Measurements from ENCODE around the gene VSNL1. TPM values are rescaled to one million over a fixed set of nuclear protein-coding genes. Genes with fewer than 3 reads are reported as not detected.
"Not testable (repeated sequence)": the region's sequence is repeated elsewhere in the genome, so short reads cannot be mapped to it uniquely, and the experiment has no call there.

Gene VSNL1
- total RNA-seq, 3 donors from 2014 or later: not detected

DNA sequence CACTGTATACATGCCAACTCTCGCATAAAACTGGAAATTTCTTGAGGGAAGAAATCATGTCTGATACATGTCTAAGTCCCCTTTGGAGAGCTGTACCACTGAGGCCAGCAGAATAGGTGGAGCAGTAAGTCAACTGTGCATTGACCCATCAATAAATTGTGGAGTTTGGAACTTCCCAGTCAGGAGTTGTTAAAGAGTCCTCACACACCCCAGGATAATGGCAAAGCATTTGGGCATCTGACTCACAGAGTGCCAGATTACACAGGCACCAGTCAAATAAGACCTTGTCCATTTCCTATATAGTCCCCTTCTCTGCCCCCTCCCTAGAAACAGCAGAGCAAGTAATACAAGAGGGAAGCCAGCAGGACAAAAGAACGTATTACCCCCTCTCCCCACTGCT lies 10.4 kb downstream of the VSNL1 start:
- Mint-ChIP-seq H3K36me3 (ENCODE audit: insufficient read depth) (no peaks in the 10 kb centered on the region), H3K9me3 (no peaks in the 10 kb centered on the region), H3K27me3 (ENCODE audit: low read depth) (peaks cover 4% of the 10 kb centered on the region), H3K4me3 (no peak overlapping the region), H3K4me1 (ENCODE audit: low read depth) (no peaks in the 10 kb centered on the region)
- DNase-seq (no peak), ATAC-seq (no peak)

DNA sequence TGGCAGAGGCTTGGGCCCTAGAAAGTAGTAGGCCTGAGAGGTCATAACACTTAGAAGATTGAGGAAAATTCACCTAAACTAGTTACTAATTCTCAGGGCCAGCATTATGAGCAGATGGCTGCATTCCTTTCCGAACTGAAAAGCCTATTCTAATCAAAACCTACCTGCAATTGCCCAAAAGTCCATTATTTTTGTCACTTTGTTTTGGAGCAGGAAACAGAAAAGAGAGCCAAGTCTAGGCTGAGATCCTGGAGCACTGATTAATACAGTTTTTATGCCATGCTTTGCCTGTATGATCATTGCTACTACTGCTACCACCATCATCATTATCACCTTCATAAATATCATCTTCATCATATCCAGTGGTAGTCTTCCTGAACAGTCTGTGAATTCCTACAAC lies 14.7 kb downstream of the VSNL1 start:
- DNase-seq: no peak
- Mint-ChIP-seq H3K36me3 (ENCODE audit: insufficient read depth) (no peaks in the 10 kb centered on the region), H3K27me3 (ENCODE audit: low read depth) (peaks cover 3% of the 10 kb centered on the region), H3K9me3 (no peaks in the 10 kb centered on the region), H3K4me3 (no peak overlapping the region), H3K4me1 (ENCODE audit: low read depth) (no peaks in the 10 kb centered on the region)
- ATAC-seq: no peak

DNA sequence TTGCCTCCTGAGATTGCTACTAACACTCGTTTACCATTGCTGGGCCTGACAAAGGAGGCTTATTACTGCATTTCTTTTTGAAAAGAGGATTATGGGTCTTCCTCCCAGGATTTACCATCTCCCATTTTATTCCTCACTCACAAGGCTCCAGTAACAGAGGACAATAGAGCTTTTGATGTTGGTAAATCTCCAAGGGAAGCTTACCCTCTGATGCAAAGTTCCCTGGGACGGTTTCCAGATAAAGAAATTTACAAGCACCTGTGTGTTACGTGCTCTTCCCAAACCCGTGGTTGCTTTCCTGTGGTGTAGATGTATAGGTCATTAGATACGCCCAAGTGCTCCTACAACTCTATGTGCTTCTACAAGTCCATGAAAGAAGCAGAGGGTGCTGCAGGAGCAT lies 17.1 kb downstream of the VSNL1 start:
- Mint-ChIP-seq H3K9me3 (no peaks in the 10 kb centered on the region), H3K4me1 (ENCODE audit: low read depth) (no peaks in the 10 kb centered on the region), H3K27me3 (ENCODE audit: low read depth) (peaks cover 3% of the 10 kb centered on the region), H3K36me3 (ENCODE audit: insufficient read depth) (no peaks in the 10 kb centered on the region), H3K4me3 (no peak overlapping the region)
- no peak for DNase-seq
- ATAC-seq: no peak

DNA sequence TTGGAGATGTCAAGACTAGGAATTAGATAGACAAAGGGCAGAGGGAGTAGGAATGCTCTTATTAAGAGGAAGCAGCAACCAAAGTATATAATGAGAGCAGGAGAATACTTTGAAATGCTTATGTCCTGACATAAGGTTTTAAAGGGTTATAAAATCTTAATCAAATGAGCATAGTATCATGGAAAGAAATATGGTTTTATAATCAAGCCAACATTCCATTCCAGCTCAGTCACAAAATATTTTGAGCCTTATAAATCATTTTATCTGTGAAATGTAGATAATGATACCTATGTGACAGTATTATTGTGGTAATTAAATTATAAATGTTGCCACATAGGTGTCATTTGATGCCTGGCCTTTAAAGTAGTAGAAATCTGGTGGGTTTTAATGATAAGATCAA lies 17.6 kb downstream of the VSNL1 start:
- Mint-ChIP-seq H3K4me1 (ENCODE audit: low read depth) (no peaks in the 10 kb centered on the region), H3K36me3 (ENCODE audit: insufficient read depth) (no peaks in the 10 kb centered on the region), H3K4me3 (no peak overlapping the region), H3K9me3 (no peaks in the 10 kb centered on the region), H3K27me3 (ENCODE audit: low read depth) (peaks cover 3% of the 10 kb centered on the region)
- no peak for DNase-seq
- ATAC-seq: no peak

DNA sequence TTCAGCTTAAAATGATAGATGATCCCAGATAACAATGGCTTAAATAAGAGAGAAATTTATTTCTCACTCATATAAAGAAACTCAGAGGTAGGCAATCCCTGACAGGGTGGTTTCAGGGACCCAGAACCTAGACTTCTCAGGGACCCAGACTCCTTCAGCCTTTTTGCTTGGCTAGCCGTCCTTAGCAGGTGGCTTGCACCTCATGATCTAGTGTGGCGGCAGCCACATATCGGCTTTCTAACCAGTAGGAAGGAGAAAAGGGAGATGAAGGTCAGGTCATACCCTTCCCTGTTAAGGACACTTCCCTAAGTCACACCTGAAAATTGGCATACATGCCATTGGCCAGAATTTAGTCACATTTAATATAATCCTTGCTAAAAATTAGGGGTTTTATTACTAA lies 18.4 kb downstream of the VSNL1 start:
- DNase-seq (no peak), ATAC-seq (no peak)
- no peaks in the 10 kb centered on the region for H3K36me3 Mint-ChIP-seq (ENCODE audit: insufficient read depth)
- peaks cover 3% of the 10 kb centered on the region for H3K27me3 Mint-ChIP-seq (ENCODE audit: low read depth)
- no peak overlapping the region for H3K4me3 Mint-ChIP-seq
- no peaks in the 10 kb centered on the region for H3K9me3 Mint-ChIP-seq
- H3K4me1 Mint-ChIP-seq (ENCODE audit: low read depth): no peaks in the 10 kb centered on the region

DNA sequence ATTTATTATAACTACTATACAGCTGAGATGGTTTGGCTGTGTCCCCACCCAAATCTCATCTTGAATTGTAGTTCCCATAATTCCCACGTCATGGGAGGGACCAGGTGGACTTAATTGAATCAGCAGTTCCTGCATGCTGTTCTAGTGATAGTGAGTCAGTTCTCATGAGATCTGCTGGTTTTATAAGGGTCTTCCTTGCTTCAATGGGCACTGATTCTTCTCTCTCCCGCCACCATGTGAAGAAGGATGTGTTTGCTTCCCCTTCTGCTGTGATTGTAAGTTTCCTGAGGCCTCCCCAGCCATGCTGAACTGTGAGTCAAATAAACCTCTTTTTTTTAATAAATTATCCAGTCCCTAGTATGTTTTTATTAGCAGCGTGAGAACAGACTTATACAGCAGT lies 25.2 kb downstream of the VSNL1 start:
- not testable (repeated sequence) for H3K27me3 Mint-ChIP-seq (ENCODE audit: low read depth); H3K4me1 Mint-ChIP-seq (ENCODE audit: low read depth); DNase-seq; H3K36me3 Mint-ChIP-seq (ENCODE audit: insufficient read depth); H3K4me3 Mint-ChIP-seq; ATAC-seq; H3K9me3 Mint-ChIP-seq

DNA sequence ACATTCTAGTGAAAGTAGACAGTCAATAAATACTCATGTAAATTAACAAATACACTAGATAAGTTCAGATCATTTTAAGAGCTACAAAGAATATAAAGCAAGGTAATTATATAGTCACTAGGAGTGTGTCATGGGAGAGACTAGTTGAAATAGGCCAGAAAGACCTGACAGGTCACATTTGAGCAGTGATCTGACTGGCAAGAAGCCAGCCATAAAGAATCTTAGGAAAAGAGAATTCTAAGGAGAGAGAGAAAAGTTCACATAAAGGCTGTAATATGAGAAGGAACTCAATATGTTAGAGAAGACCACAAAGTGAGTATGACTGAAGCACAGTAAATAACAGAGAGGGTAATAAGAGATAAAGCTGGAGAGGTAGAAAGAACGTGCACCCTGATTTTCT lies 31.2 kb downstream of the VSNL1 start:
- DNase-seq: no peak
- no peak for ATAC-seq
- Mint-ChIP-seq H3K4me3 (no peak overlapping the region), H3K4me1 (ENCODE audit: low read depth) (no peaks in the 10 kb centered on the region), H3K36me3 (ENCODE audit: insufficient read depth) (no peaks in the 10 kb centered on the region), H3K27me3 (ENCODE audit: low read depth) (peaks cover 2% of the 10 kb centered on the region), H3K9me3 (no peaks in the 10 kb centered on the region)

DNA sequence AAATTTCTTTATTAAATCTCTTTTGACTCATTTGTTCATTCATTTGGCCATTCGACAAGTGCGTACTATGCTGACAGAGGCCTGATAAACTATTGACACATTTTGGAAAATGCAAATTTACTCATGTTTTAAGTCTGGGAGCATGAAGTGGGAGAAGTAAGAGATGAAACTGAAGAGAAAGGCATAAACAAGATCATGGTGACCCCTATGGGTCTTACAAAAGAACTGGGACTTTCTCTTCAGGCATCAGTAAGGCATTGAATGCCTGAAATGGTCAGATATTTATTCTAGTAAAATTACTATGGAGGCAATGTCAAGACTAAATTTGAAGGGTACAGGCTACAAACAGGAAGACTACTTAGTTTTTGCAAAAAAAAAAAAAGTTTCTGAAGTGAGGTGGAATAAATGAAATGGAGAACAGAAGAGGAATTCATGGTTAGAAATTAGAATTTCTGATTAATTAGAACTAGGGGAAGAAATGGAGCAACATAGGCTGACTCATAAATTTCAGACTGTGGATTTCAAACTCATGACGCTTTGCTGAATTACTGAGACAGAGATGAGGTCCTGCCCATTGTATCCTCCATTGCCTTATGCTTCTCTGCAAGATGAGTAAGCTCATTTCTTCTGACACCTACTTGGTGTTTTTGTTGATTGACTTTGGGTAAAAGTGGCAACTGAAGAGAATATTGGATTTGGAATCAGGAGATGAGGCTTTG lies 32.7 kb downstream of the VSNL1 start:
- ATAC-seq: no peak
- Mint-ChIP-seq H3K4me3 (no peak overlapping the region), H3K27me3 (ENCODE audit: low read depth) (peaks cover 2% of the 10 kb centered on the region), H3K36me3 (ENCODE audit: insufficient read depth) (no peaks in the 10 kb centered on the region), H3K9me3 (no peaks in the 10 kb centered on the region), H3K4me1 (ENCODE audit: low read depth) (no peaks in the 10 kb centered on the region)
- no peak for DNase-seq

DNA sequence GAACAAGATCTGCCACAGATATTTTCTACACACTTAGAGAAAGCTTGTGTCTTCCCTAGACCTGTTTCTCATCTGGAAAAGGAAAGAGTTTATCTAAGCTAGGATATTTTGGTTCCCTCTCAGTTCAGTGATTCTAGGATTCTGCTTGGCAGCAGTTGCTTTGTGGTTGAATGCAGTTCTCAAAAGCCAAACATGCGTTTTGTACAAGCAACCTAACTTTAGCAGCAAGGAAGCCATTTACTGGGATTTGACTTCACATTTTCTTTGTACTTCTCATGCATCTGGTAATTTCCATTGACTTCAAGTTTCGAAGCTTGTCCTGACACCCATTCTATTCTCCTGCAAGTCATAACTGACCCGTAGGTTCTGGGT lies 33.3 kb downstream of the VSNL1 start:
- no peaks in the 10 kb centered on the region for H3K9me3 Mint-ChIP-seq
- no peak for DNase-seq
- ATAC-seq: no peak
- no peaks in the 10 kb centered on the region for H3K36me3 Mint-ChIP-seq (ENCODE audit: insufficient read depth)
- H3K4me1 Mint-ChIP-seq (ENCODE audit: low read depth): no peaks in the 10 kb centered on the region
- no peak overlapping the region for H3K4me3 Mint-ChIP-seq
- H3K27me3 Mint-ChIP-seq (ENCODE audit: low read depth): peaks cover 2% of the 10 kb centered on the region

DNA sequence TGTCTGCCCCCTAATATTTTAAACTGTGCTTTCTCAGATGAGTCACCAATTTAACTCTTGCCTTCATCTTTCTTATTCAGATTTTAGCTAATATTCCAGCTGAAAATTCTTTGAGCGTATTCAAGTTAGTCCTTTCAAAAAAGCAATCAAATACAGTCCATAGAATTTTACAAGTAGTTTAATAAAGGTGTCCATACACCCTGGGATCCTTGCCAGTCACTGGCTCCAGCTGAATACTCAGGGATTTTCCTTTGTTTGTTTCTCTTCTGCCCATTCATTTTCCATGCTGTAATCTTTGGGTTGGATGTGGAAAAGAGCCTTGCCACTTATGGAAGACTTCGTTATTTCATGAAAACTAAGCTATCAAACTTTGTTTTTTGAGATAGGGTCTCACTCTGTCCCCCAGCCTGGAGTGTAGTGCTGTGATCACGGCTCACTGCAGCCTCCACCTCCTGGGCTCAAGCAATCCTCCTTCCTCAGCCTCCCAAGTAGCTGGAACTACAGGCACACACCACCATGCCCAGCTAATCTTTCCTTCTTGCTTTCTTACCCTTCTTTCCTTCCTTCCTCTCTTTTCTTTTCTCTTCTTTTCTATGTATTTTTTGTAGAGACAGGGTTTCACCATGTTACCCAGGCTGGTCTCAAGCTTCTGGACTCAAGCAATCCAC lies 34.0 kb downstream of the VSNL1 start:
- Mint-ChIP-seq H3K9me3 (no peaks in the 10 kb centered on the region), H3K4me1 (ENCODE audit: low read depth) (no peaks in the 10 kb centered on the region), H3K36me3 (ENCODE audit: insufficient read depth) (no peaks in the 10 kb centered on the region), H3K27me3 (ENCODE audit: low read depth) (peaks cover 3% of the 10 kb centered on the region), H3K4me3 (no peak overlapping the region)
- ATAC-seq (no peak), DNase-seq (no peak)

DNA sequence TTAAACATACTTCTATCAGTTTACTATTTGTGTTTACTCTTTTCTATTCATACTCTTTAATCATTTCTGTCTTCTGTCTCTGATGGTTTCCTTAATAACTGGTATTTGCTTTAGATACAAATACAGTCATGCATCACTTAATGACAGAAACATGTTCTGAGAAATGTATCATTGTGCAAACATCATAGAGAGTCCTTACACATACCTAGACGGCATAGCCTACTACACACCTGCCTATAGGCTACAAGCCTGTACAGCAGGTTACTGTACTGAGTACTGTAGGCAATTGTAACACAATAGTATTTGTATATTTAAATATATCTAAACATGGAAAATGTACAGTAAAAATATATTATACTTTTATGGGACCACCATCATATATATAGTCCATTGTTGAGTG lies 36.3 kb downstream of the VSNL1 start:
- H3K9me3 Mint-ChIP-seq: no peaks in the 10 kb centered on the region
- H3K4me3 Mint-ChIP-seq: no peak overlapping the region
- peaks cover 2% of the 10 kb centered on the region for H3K27me3 Mint-ChIP-seq (ENCODE audit: low read depth)
- DNase-seq (no peak), ATAC-seq (no peak)
- H3K36me3 Mint-ChIP-seq (ENCODE audit: insufficient read depth): no peaks in the 10 kb centered on the region
- H3K4me1 Mint-ChIP-seq (ENCODE audit: low read depth): no peaks in the 10 kb centered on the region

DNA sequence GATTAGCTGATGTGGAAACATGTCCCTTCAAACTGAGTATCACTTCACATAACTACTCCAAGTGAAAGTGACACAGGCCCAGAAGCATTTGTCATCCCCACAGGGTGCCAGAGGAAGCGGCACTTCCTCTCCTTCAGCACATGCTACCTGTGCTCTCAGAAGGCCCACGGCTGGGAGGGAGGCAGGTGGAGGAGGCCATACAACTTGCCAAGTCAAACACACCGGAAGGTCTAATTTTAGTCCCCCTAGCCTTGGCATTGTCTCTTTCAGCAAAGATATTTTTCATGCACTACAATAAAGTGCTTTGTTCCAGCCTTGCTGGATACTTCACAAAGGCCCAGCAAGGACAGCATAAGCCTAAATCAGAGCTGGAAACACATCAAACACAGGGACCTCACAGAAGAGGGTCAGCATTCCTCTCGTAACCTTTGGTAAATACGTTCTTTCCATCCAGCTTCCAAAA lies 38.0 kb downstream of the VSNL1 start:
- H3K9me3 Mint-ChIP-seq: no peaks in the 10 kb centered on the region
- no peak for DNase-seq
- no peak overlapping the region for H3K4me3 Mint-ChIP-seq
- no peak for ATAC-seq
- no peaks in the 10 kb centered on the region for H3K4me1 Mint-ChIP-seq (ENCODE audit: low read depth)
- peaks cover 2% of the 10 kb centered on the region for H3K27me3 Mint-ChIP-seq (ENCODE audit: low read depth)
- no peaks in the 10 kb centered on the region for H3K36me3 Mint-ChIP-seq (ENCODE audit: insufficient read depth)

DNA sequence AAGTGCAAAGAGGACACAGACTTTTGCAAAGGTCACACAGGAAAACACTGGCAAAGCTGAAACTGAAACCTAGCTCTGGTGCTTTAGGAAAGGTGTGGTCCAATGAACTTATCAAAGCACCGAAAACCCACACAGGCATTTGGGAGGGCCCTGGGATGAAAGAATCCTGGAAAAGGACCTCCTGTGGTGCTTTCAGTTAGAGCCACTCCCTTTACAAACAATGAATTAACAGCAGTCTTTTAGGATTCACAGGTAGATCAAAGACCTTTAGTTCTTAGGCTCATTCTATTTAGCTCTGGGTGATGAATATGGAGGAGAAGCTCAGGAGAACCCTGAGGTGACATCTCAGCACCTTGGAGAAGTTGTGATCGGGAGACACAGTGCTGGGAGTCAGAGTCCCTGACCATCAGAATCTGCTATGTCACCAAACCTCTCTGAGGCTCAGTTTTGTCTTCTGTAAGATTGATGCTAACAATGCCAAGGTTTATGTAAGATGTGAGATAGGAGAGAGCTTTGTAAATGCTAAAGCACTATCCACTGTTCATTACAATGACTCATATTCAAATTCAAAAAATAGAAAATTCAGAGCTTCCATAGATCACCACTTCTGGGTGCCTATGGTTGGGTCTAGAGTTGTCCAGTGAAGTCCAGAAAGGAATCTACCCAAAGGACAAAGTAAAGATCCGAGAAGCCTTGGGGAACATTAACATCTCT lies 39.3 kb downstream of the VSNL1 start:
- Mint-ChIP-seq H3K4me3 (no peak overlapping the region), H3K4me1 (ENCODE audit: low read depth) (no peaks in the 10 kb centered on the region)

DNA sequence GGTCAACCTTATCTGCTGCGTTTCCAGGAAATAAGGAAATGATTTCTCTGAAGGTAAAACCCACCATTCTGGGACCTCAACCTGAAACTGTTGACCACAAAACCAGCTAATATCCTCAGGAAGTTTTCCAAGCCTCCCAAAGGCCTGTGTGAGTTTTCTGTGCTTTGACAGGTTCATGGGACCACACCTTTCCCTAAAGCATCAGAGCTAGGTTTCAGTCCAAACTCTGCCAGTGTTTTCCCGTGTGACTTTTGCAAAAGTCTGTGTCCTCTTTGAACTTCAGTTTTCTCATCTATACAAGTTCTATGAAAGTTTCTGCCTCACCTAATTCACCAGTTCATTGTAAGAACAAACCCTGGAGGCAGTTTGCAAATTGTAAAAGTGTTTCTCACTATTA lies 39.8 kb downstream of the VSNL1 start:
- Mint-ChIP-seq H3K4me1 (ENCODE audit: low read depth) (no peaks in the 10 kb centered on the region), H3K36me3 (ENCODE audit: insufficient read depth) (no peaks in the 10 kb centered on the region), H3K9me3 (no peaks in the 10 kb centered on the region), H3K27me3 (ENCODE audit: low read depth) (peaks cover 5% of the 10 kb centered on the region), H3K4me3 (no peak overlapping the region)
- ATAC-seq (no peak), DNase-seq (no peak)

More for the DNA sequence above, 39.3 kb downstream of the VSNL1 start:
- ATAC-seq: no peak
- no peaks in the 10 kb centered on the region for H3K36me3 Mint-ChIP-seq (ENCODE audit: insufficient read depth)
- H3K27me3 Mint-ChIP-seq (ENCODE audit: low read depth): peaks cover 2% of the 10 kb centered on the region
- no peak for DNase-seq
- H3K9me3 Mint-ChIP-seq: no peaks in the 10 kb centered on the region

DNA sequence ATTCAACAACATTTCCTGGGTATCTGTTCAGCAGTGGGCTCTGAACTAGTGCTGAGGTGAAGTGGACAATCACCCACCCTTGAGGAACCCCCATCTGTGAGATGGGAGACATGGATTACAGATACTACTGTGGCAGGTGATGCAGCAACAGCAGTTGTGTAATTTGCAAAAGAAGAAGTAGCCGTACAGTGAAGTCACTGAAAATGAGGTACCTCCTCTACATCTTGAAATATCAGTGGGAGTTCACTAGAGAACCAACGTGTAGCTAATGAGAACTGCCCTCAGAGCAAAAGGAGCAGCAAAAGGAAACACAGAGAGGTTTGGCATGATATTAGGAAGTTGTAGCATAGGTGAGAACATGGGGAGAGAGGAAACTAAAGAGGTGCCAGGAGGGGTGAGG lies 41.3 kb downstream of the VSNL1 start:
- Mint-ChIP-seq H3K9me3 (no peaks in the 10 kb centered on the region), H3K27me3 (ENCODE audit: low read depth) (peaks cover 10% of the 10 kb centered on the region), H3K36me3 (ENCODE audit: insufficient read depth) (no peaks in the 10 kb centered on the region), H3K4me3 (no peak overlapping the region), H3K4me1 (ENCODE audit: low read depth) (no peaks in the 10 kb centered on the region)
- no peak for DNase-seq
- ATAC-seq: no peak

Measured in activated T-cell treated with anti-CD3 and anti-CD28 coated beads, Interleukin-2, amount 50 U/mL, for 4 hours (primary cell).